Muscle of leg (tissue), 11 donors: Measurements from ENCODE around the gene GALNT9. TPM values are rescaled to one million over a fixed set of nuclear protein-coding genes. Genes with fewer than 3 reads are reported as not detected.
A peak's percentile ranks its signal among the peaks of the same experiment; 100 is the strongest.

Experiments used
- DNase-seq: peaks from one replicate; pipeline ENCODE4 v3.0.0; 2013
- H3K27ac ChIP-seq: one replicate; pipeline ENCODE4 v1.5.1; 2013; ENCODE audit warnings: mild to moderate bottlenecking, low read length, control low read depth
- H3K27me3 ChIP-seq: one replicate; pipeline ENCODE4 v1.6.1; 2013; ENCODE audit warnings: low read length; ENCODE audit not compliant: control insufficient read depth, insufficient read depth
- H3K36me3 ChIP-seq: one replicate; pipeline ENCODE4 v1.6.1; 2013; ENCODE audit warnings: low read length; ENCODE audit not compliant: control insufficient read depth, insufficient read depth
- H3K4me1 ChIP-seq: one replicate; pipeline ENCODE4 v1.6.1; 2013; ENCODE audit warnings: low read length; ENCODE audit not compliant: control insufficient read depth, insufficient read depth
- H3K4me3 ChIP-seq: one replicate; pipeline ENCODE4 v1.5.1; 2013; ENCODE audit warnings: low read length, control low read depth
- H3K9me3 ChIP-seq: replicated peaks from 2 replicates; pipeline ENCODE4 v1.6.1; 2013; ENCODE audit warnings: low read depth, low read length; ENCODE audit not compliant: control insufficient read depth
- WGBS: methylation state at CpG from one replicate; pipeline ENCODE4 v1.1.5; 2013; ENCODE audit warnings: missing lambda C conversion rate; ENCODE audit not compliant: insufficient coverage; 5-methylcytosine and 5-hydroxymethylcytosine counted together
- polyA plus RNA-seq, 8 donors: library from polyadenylated mRNA; unstranded; fragments of 120-200 nt; gene quantifications; one replicate each; pipeline versions ENCODE4 v1.2.1 to v1.2.3, GENCODE V29; 2013; ENCODE audit warnings: inconsistent platforms in 1 of 8, low replicate concordance in 1 of 8; ENCODE audit not compliant: insufficient read length in 8 of 8, insufficient read depth in 1 of 8
- total RNA-seq: library from RNA; stranded (reverse); fragments of 120-200 nt; gene quantifications from one replicate; pipeline ENCODE4 v1.2.4, GENCODE V29; 2013

Gene GALNT9
- total and polyA plus RNA-seq, 9 donors = 0.91 to 3.0 (median 2.0) TPM

GRCh38 chr12:132278401-132279183, 50.8 kb downstream of the GALNT9 start:
- WGBS = 32% methylated on average over 21 of the region's 38 CpGs
- Histone ChIP-seq H3K4me1 (peaks cover 86% of the 10 kb centered on the region), H3K4me3 (peak overlapping the region; percentile 31), H3K36me3 (no peaks in the 10 kb centered on the region), H3K9me3 (no peaks in the 10 kb centered on the region), H3K27ac (peak overlapping the region; percentile 82), H3K27me3 (peaks cover 25% of the 10 kb centered on the region)
- DNase-seq = peak; percentile 57

GRCh38 chr12:132277949-132278348, 51.4 kb downstream of the GALNT9 start:
- peaks cover 19% of the 10 kb centered on the region for H3K27me3 ChIP-seq
- H3K4me1 ChIP-seq = peaks cover 83% of the 10 kb centered on the region
- no peak for DNase-seq
- H3K9me3 ChIP-seq = no peaks in the 10 kb centered on the region
- WGBS = no CpG with 5 or more reads among the region's 12 CpGs
- peak overlapping the region; percentile 82 for H3K27ac ChIP-seq
- H3K4me3 ChIP-seq = no peak overlapping the region
- no peaks in the 10 kb centered on the region for H3K36me3 ChIP-seq

- WGBS = 44% methylated on average over 30 of the region's 31 CpGs
- peak overlapping the region; percentile 55 for H3K27ac ChIP-seq
- peaks cover 18% of the 10 kb centered on the region for H3K27me3 ChIP-seq
- H3K9me3 ChIP-seq = no peaks in the 10 kb centered on the region
- H3K36me3 ChIP-seq = no peaks in the 10 kb centered on the region
- no peak for DNase-seq
- H3K4me3 ChIP-seq = no peak overlapping the region
- peaks cover 83% of the 10 kb centered on the region for H3K4me1 ChIP-seq
Measured at GRCh38 chr12:132277374-132277941, 51.9 kb downstream of the GALNT9 start.

- WGBS = 48% methylated on average over 8 of the region's 12 CpGs
- Histone ChIP-seq H3K9me3 (no peaks in the 10 kb centered on the region), H3K27me3 (peaks cover 18% of the 10 kb centered on the region), H3K36me3 (no peaks in the 10 kb centered on the region), H3K4me3 (no peak overlapping the region), H3K4me1 (peaks cover 85% of the 10 kb centered on the region), H3K27ac (no peak overlapping the region)
- no peak for DNase-seq
Measured at GRCh38 chr12:132276827-132277373, 52.5 kb downstream of the GALNT9 start.

GRCh38 chr12:132276066-132276826, 53.1 kb downstream of the GALNT9 start:
- peaks cover 18% of the 10 kb centered on the region for H3K27me3 ChIP-seq
- H3K4me3 ChIP-seq = no peak overlapping the region
- no peak overlapping the region for H3K27ac ChIP-seq
- no peak for DNase-seq
- peaks cover 88% of the 10 kb centered on the region for H3K4me1 ChIP-seq
- 91% methylated on average over 11 of the region's 20 CpGs for WGBS
- no peaks in the 10 kb centered on the region for H3K36me3 ChIP-seq
- H3K9me3 ChIP-seq = no peaks in the 10 kb centered on the region

- no peak for DNase-seq
- no peaks in the 10 kb centered on the region for H3K36me3 ChIP-seq
- peaks cover 88% of the 10 kb centered on the region for H3K4me1 ChIP-seq
- H3K27me3 ChIP-seq = peaks cover 18% of the 10 kb centered on the region
- H3K9me3 ChIP-seq = no peaks in the 10 kb centered on the region
- no peak overlapping the region for H3K4me3 ChIP-seq
- 95% methylated on average over 18 of the region's 18 CpGs for WGBS
- no peak overlapping the region for H3K27ac ChIP-seq
Measured at GRCh38 chr12:132275631-132276030, 53.8 kb downstream of the GALNT9 start.

GRCh38 chr12:132275110-132275531, 54.3 kb downstream of the GALNT9 start:
- H3K27ac ChIP-seq = no peak overlapping the region
- 24% methylated on average over 11 of the region's 13 CpGs for WGBS
- no peak overlapping the region for H3K4me3 ChIP-seq
- DNase-seq = peak; percentile 90
- no peaks in the 10 kb centered on the region for H3K9me3 ChIP-seq
- peaks cover 88% of the 10 kb centered on the region for H3K4me1 ChIP-seq
- H3K27me3 ChIP-seq = peaks cover 15% of the 10 kb centered on the region
- no peaks in the 10 kb centered on the region for H3K36me3 ChIP-seq

GRCh38 chr12:132273992-132274334, 55.4 kb downstream of the GALNT9 start:
- peaks cover 89% of the 10 kb centered on the region for H3K4me1 ChIP-seq

GRCh38 chr12:132272711-132273110, 56.7 kb downstream of the GALNT9 start:
- peaks cover 85% of the 10 kb centered on the region for H3K4me1 ChIP-seq
- peaks cover 8% of the 10 kb centered on the region for H3K27me3 ChIP-seq
- no peaks in the 10 kb centered on the region for H3K36me3 ChIP-seq
- no peaks in the 10 kb centered on the region for H3K9me3 ChIP-seq
- H3K4me3 ChIP-seq = no peak overlapping the region
- DNase-seq = no peak
- H3K27ac ChIP-seq = no peak overlapping the region
- 87% methylated on average over 17 of the region's 17 CpGs for WGBS

More at GRCh38 chr12:132273992-132274334, 55.4 kb downstream of the GALNT9 start:
- WGBS = 90% methylated on average over 11 of the region's 11 CpGs
- DNase-seq = no peak
- Histone ChIP-seq H3K9me3 (no peaks in the 10 kb centered on the region), H3K4me3 (no peak overlapping the region), H3K27me3 (peaks cover 11% of the 10 kb centered on the region), H3K27ac (no peak overlapping the region), H3K36me3 (no peaks in the 10 kb centered on the region)

GRCh38 chr12:132271755-132272092, 57.7 kb downstream of the GALNT9 start:
- Histone ChIP-seq H3K4me1 (peaks cover 75% of the 10 kb centered on the region), H3K27ac (peak overlapping the region; percentile 20), H3K27me3 (peaks cover 4% of the 10 kb centered on the region)

More at GRCh38 chr12:132271755-132272092, 57.7 kb downstream of the GALNT9 start:
- no peak overlapping the region for H3K4me3 ChIP-seq
- H3K36me3 ChIP-seq = no peaks in the 10 kb centered on the region
- H3K9me3 ChIP-seq = no peaks in the 10 kb centered on the region
- DNase-seq = no peak
- WGBS = 71% methylated on average over 20 of the region's 23 CpGs
